HG03457 (cell line): ENCODE measurements around the gene TMEM30A.

Experiments
- ATAC-seq: cut with Tn5 transposase; IDR thresholded peaks from one replicate; pipeline ENCODE4 v1.9.1; 2021; ENCODE audit warnings: moderate number of reproducible peaks; ENCODE audit not compliant: unreplicated experiment

The TMEM30A gene

DNA sequence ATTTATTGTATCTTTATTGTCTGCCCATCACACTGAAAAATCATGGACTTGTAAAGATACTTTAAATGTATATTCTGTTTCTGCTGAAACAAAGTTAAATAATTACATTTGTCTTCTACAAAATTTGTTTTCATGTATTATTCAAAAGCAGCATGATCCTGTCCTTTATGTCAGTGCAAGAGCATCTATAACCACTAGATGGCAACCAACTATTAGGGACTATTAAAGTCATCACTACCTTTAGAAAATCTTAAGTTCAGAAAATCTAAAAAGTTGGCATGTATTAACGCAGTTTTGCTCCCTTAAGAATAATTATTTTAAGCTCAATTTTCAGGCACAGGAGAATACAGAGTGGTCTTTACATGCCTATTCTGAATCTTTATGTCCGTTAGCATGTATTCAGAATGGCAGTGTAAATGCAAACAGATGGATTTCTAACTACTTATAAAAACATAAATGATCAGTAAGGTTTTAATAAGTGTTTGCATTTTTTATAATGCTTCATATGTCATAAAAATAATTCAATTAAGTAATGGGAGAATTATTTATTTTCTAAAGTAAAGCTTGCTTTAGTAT lies 17.8 kb downstream of the TMEM30A start:
- ATAC-seq = no peak

- ATAC-seq = no peak
These were observed 21.2 kb downstream of the TMEM30A start for GRCh38 chr6:75263401-75263750.

DNA sequence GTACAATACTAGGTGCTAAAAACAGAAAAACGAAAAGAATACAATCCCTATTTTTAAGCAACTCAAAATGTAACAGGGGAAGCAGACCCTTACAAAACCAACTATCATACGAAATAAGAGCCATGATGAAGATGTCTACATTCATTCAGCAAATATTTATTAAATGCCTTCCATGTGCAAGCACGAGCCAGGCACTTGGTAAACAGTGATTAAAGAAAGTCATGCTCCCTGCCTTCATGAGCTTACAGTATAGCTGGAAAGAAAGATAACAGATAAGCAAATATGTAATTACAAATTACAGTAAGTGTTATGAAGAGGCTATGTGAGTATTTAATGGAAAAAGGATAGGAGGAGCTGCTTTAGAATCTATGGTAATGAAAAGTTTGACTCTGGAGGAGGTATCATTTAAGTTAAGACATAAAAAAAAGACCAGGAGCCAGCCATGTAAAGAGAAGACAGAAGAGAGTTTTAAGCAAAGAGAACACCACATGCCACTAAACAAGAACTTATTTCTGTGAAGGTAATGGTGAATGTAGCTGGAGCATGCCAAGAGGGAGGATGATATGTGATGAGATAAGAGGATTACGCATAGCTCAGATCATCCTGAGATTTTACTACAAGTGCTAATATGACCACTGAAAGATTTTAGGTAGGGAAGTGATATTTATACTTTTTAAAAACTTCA lies 21.7 kb downstream of the TMEM30A start:
- ATAC-seq = no peak

DNA sequence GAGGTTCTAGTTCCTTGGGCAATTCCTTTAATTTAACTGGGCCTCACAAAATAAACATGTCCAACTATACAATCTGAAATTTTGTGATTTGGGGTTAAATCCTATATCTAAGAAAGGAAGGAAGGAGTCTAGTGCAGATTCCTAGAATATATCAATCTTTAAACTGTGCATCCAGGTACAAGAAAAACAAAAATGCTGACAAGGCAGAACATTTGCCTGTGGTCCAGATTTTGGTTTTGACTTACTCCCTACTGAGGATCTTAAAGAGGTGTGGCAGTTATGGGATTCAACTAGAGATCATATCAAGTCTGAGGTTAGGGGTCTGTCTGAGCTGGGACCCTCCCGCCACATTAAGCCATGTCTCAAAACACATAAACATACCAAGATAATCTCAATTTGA lies 23.3 kb downstream of the TMEM30A start:
- no peak for ATAC-seq

DNA sequence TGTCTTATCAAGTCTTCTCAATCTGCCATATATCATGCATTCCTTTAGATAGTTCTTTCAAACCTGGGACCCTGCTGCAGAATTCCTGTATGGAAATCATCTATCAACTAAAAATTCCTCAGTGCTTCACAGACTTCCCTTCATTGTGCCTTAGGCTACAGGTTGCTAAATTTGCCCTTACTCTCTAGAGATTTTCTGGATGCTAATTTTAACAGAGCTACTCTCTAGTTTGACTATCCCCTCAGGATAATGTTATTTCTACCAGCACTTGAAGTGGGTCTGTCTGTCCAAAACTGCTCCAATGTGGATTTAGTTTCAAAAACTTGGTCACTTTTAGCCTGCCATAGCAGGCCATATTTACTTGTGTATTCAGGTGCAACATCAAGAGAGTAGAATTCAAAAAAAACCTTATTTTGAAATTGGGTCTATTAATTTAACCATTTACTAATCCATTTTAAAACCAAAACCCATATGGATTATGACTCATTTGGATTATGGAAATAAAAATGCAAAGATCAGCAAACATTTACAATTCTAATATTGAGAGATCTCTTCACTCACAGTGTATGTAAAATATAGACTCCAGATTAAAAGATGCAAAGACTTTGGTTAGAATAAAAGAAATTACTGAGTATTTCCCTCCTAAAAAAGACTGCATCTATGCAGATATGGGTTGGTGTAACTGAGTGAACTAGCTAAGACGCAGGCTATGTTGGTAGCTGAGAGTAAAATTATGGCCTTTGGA lies 27.1 kb downstream of the TMEM30A start:
- ATAC-seq = no peak

DNA sequence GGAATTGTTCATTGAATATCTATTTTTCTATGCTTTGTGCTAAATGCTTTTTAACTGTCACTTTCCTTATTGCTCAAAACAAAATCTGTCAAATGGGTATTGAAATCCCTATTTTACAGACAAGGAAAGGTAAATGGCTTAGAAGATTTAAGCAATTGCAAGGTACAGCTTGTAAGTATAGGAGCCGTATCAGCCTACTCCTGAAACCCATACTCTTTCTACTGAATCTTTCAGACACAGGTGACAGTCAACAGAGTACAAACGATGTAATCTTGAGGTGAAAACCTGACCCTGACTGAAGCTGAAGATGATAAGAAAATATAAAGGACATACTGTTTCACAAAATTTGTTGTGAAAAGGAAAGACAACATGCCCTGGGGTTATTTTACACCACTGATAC lies 34.0 kb downstream of the TMEM30A start:
- no peak for ATAC-seq

- ATAC-seq = no peak
These were observed 34.8 kb downstream of the TMEM30A start for GRCh38 chr6:75249837-75250236.

DNA sequence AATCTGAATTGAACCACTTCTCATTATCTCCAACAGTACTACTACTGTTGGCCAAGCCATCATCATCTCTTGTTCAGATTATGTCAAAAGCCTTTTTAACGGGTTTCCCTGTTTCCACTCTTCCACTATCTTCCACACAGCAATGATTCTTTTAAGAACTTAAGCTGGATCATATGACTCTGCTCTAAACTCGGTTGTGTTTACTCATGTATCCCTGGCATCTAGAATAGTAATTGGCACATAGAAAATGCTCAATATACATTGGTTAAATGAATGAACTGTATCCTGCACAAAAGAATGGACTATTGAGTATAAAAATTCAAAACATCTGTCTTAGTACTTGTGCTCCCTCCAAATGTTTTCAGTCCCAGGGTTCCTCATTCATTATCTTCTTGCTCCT lies 38.2 kb downstream of the TMEM30A start:
- no peak for ATAC-seq

- ATAC-seq = no peak
These were observed 40.5 kb downstream of the TMEM30A start for GRCh38 chr6:75244063-75244584.

DNA sequence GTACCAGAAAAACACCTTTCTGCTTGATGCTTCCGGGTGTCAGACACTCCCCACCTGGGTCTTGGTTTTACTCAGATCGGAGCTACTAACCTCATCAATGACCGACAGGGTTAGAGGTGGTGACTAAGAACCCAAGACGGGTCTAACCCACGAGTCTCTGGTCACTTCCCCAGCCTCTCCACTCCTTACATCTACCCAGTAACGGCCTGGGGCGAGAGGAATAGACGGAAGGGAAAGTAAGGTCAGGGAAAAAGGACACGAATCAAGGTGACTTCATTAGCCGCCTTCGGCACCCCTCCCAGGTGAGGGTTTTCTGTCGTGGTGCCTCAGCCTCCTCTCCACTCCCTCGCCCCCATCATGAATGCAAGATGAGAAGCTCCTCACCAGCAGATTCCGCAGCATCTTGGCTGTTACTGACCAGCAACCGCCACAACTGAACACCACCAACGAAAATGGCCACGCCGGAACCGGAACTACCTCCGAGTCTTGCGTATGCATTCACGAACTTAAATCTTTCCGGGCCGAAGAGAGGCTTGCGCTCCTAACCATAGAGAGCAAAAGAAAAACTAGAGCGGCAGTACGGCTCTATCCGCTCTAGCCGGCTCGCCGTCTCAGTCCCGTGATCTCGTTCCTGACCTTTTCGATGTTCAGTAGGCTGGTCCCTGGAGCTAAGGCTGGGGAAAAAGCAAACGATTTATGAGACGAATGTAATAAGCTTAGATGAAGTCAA lies 41.1 kb downstream of the TMEM30A start, which contains the start of gene COX7A2:
Gene COX7A2 (minus strand): TSS at position 469 of the 730 bp plus-strand sequence. CDS start 67 bp downstream, at position 402.
- peak; percentile 96 for ATAC-seq

- no peak for ATAC-seq
These were observed 48.0 kb downstream of the TMEM30A start for GRCh38 chr6:75236630-75237029.

- ATAC-seq = no peak
These were observed 49.3 kb downstream of the TMEM30A start for GRCh38 chr6:75235271-75235670.

GRCh38 chr6:75234126-75234865 lies 50.3 kb downstream of the TMEM30A start:
- no peak for ATAC-seq

GRCh38 chr6:75233092-75233615 lies 51.4 kb downstream of the TMEM30A start:
- no peak for ATAC-seq

- no peak for ATAC-seq
These were observed 53.9 kb downstream of the TMEM30A start for GRCh38 chr6:75230484-75231325.

DNA sequence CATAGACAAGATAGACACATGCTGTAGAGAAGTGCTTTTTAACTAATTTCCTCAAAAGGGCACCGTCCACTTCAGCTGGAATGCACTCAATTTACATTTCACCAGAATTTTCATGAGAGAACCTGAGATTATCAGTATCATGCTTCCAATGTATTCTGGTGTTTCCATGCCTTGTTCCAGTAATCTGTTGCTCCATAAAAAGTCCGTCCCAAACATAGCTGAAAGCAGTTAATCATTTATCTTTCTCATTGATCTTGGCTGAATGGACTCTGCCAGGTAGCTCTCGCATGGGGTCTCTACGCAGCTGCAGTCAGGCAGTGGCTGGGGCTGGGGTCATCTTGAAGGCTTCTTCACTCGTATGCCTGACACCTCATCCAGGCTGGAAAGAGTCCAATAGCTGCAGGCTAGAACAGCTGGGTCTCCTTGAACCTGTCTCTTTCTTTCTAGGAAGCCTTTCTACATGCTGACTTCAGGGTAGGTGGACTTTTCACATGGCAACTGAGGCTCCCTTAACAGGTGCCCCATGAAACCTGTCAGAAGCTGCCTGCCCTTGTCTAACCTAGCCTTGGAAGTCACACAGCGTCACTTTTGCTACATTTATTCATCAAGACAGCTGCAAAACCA lies 60.2 kb downstream of the TMEM30A start:
- no peak for ATAC-seq

- ATAC-seq = no peak
These were observed 61.2 kb downstream of the TMEM30A start for GRCh38 chr6:75223428-75223827.

GRCh38 chr6:75222261-75222660 lies 62.3 kb downstream of the TMEM30A start:
- no peak for ATAC-seq

DNA sequence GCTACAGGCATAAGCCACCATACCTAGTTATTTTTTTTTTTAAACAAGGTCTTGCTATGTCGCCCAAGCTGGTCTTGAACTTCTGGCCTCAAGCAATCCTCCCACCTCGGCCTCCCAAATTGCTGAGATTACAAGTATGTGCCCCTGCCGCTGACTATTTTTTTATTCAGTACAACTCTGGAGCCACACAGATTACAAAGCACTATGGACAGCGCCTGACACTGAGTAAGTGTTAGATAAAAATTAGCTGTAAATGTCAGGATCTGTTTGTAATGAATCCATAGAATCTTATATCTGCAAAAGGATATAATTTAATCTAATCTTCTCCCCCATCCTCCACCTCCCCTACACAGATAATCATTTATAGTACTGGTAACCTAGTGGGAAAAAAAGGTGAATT lies 63.5 kb downstream of the TMEM30A start:
- ATAC-seq = no peak
